Endothelial cell (in vitro differentiated cells): Measurements from ENCODE around the gene TSC2. TPM values are rescaled to one million over a fixed set of nuclear protein-coding genes. Genes with fewer than 3 reads are reported as not detected.

Source experiments
- DNase-seq: peaks from one replicate; pipeline ENCODE4 v3.0.0; 2021; ENCODE audit warnings: low spot score
- H3K27ac Mint-ChIP-seq: one replicate; pipeline ENCODE4 v1.8.0; 2021; ENCODE audit warnings: mixed read lengths, inconsistent platforms; ENCODE audit not compliant: unreplicated experiment
- H3K27me3 Mint-ChIP-seq: one replicate; pipeline ENCODE4 v1.8.0; 2021; ENCODE audit warnings: mild to moderate bottlenecking, moderate library complexity, mixed read lengths, inconsistent platforms; ENCODE audit not compliant: unreplicated experiment
- H3K36me3 Mint-ChIP-seq: one replicate; pipeline ENCODE4 v1.8.0; 2021; ENCODE audit warnings: mild to moderate bottlenecking, low read depth, mixed read lengths, inconsistent platforms; ENCODE audit not compliant: unreplicated experiment
- H3K4me1 Mint-ChIP-seq: one replicate; pipeline ENCODE4 v1.8.0; 2021; ENCODE audit warnings: mild to moderate bottlenecking, mixed read lengths, inconsistent platforms; ENCODE audit not compliant: unreplicated experiment
- H3K4me3 Mint-ChIP-seq: one replicate; pipeline ENCODE4 v1.8.0; 2021; ENCODE audit warnings: mild to moderate bottlenecking, mixed read lengths, inconsistent platforms; ENCODE audit not compliant: unreplicated experiment
- H3K9me3 Mint-ChIP-seq: one replicate; pipeline ENCODE4 v1.8.0; 2021; ENCODE audit warnings: mixed read lengths, inconsistent platforms; ENCODE audit not compliant: unreplicated experiment
- total RNA-seq: library from RNA; stranded (reverse); fragmentation: NEBNext Ultra II Directional; extraction: Animal tissue kit (Norgen Biotek cat#: 25700); gene quantifications from one replicate; pipeline ENCODE4 v1.2.1, GENCODE V29; 2021; ENCODE audit not compliant: unreplicated experiment
- TF ChIP-seq, protein P1 (sequence below): fragments of 200-600 bp; sonication (generic); IDR thresholded peaks from one replicate; pipeline ENCODE4 v1.5.0; 2021; ENCODE audit warnings: antibody characterized with exemption; ENCODE audit not compliant: unreplicated experiment

Gene TSC2
- total RNA-seq, 1 donor from 2014 or later = 180 TPM

GRCh38 chr16:2053897-2054296 is 6.1 kb downstream of the TSC2 start:
- H3K27me3 Mint-ChIP-seq = peaks cover 1% of the 10 kb centered on the region
- no peak overlapping the region for H3K27ac Mint-ChIP-seq
- peaks cover 25% of the 10 kb centered on the region for H3K36me3 Mint-ChIP-seq
- no peaks in the 10 kb centered on the region for H3K9me3 Mint-ChIP-seq
- no peak overlapping the region for H3K4me3 Mint-ChIP-seq
- H3K4me1 Mint-ChIP-seq = peaks cover 3% of the 10 kb centered on the region
- TF ChIP-seq, protein P1, sequence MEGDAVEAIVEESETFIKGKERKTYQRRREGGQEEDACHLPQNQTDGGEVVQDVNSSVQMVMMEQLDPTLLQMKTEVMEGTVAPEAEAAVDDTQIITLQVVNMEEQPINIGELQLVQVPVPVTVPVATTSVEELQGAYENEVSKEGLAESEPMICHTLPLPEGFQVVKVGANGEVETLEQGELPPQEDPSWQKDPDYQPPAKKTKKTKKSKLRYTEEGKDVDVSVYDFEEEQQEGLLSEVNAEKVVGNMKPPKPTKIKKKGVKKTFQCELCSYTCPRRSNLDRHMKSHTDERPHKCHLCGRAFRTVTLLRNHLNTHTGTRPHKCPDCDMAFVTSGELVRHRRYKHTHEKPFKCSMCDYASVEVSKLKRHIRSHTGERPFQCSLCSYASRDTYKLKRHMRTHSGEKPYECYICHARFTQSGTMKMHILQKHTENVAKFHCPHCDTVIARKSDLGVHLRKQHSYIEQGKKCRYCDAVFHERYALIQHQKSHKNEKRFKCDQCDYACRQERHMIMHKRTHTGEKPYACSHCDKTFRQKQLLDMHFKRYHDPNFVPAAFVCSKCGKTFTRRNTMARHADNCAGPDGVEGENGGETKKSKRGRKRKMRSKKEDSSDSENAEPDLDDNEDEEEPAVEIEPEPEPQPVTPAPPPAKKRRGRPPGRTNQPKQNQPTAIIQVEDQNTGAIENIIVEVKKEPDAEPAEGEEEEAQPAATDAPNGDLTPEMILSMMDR = no peak
- DNase-seq = no peak

- no peak overlapping the region for H3K27ac Mint-ChIP-seq
- H3K36me3 Mint-ChIP-seq = peaks cover 25% of the 10 kb centered on the region
- H3K4me3 Mint-ChIP-seq = no peak overlapping the region
- TF ChIP-seq, protein P1 = no peak
- H3K9me3 Mint-ChIP-seq = no peaks in the 10 kb centered on the region
- no peaks in the 10 kb centered on the region for H3K4me1 Mint-ChIP-seq
- H3K27me3 Mint-ChIP-seq = peaks cover 1% of the 10 kb centered on the region
- DNase-seq = no peak
These were observed 6.9 kb downstream of the TSC2 start for GRCh38 chr16:2054543-2055245.

DNA sequence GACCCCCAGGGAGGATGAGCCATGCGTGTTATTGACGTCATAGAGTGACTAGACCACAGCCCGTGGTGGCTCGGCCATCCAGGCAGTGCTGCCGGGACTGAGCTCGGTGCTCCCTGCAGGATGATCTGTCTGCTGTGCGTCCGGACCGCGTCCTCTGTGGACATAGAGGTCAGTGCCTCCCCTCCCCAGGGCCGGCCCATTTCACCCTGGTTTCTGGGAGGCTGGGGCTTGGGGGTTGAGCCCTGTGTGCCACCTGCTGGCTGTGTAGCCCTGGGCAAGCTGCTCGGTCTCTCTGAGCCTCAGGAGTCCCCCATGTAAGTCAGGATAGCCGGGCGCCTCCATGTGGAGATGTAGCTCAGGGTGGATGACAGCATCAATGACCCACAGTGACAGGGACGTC is 8.3 kb downstream of the TSC2 start:
- H3K4me3 Mint-ChIP-seq = no peak overlapping the region
- TF ChIP-seq, protein P1 = no peak
- peaks cover 1% of the 10 kb centered on the region for H3K27me3 Mint-ChIP-seq
- peaks cover 25% of the 10 kb centered on the region for H3K36me3 Mint-ChIP-seq
- DNase-seq = no peak
- H3K9me3 Mint-ChIP-seq = no peaks in the 10 kb centered on the region
- no peak overlapping the region for H3K27ac Mint-ChIP-seq
- H3K4me1 Mint-ChIP-seq = no peaks in the 10 kb centered on the region

GRCh38 chr16:2056681-2057407 is 9.1 kb downstream of the TSC2 start:
- Mint-ChIP-seq H3K36me3 (peaks cover 25% of the 10 kb centered on the region), H3K27ac (no peak overlapping the region), H3K4me1 (no peaks in the 10 kb centered on the region), H3K9me3 (no peaks in the 10 kb centered on the region), H3K27me3 (peaks cover 4% of the 10 kb centered on the region), H3K4me3 (peak overlapping the region; percentile 42)
- no peak for DNase-seq
- TF ChIP-seq, protein P1 = no peak

GRCh38 chr16:2057438-2057837 is 9.7 kb downstream of the TSC2 start:
- peak overlapping the region; percentile 42 for H3K4me3 Mint-ChIP-seq
- DNase-seq = no peak
- H3K4me1 Mint-ChIP-seq = no peaks in the 10 kb centered on the region
- peaks cover 4% of the 10 kb centered on the region for H3K27me3 Mint-ChIP-seq
- H3K27ac Mint-ChIP-seq = no peak overlapping the region
- H3K36me3 Mint-ChIP-seq = peaks cover 23% of the 10 kb centered on the region
- no peaks in the 10 kb centered on the region for H3K9me3 Mint-ChIP-seq
- TF ChIP-seq, protein P1 = no peak
